Esophagus muscularis mucosa (tissue), 4 donors: Measurements from ENCODE around the gene RTCA. TPM values are rescaled to one million over a fixed set of nuclear protein-coding genes. Genes with fewer than 3 reads are reported as not detected.
"Not testable (repeated sequence)": the region's sequence is repeated elsewhere in the genome, so short reads cannot be mapped to it uniquely, and the experiment has no call there.

ENCODE experiments used
- DNase-seq: peaks from one replicate; pipeline ENCODE4 v3.0.0-alpha.2; 2017; ENCODE audit errors: extremely low spot score
- H3K27ac ChIP-seq, 4 donors: fragments of 200-600 bp; sonication (generic); replicated peaks in 1 of 4; 1 replicate in 3 of 4; 2 replicates in 1 of 4; pipeline ENCODE4 v1.5.1; 2016 to 2019; ENCODE audit warnings: mild to moderate bottlenecking in 1 of 4
- H3K27me3 ChIP-seq, 4 donors: fragments of 200-600 bp; sonication (generic); one replicate each; pipeline versions ENCODE4 v1.5.1 to v1.6.0; 2016 to 2019
- H3K36me3 ChIP-seq, 4 donors: fragments of 200-600 bp; sonication (generic); one replicate each; pipeline ENCODE4 v1.5.1; 2016 to 2019
- H3K4me1 ChIP-seq, 4 donors: fragments of 200-600 bp; sonication (generic); one replicate each; pipeline ENCODE4 v1.5.1; 2016 to 2019
- H3K4me3 ChIP-seq, 4 donors: fragments of 200-600 bp; sonication (generic); 1 replicate in 2 of 4; 2 replicates in 2 of 4; pipeline ENCODE4 v1.5.1; 2016 to 2019; ENCODE audit warnings: mild to moderate bottlenecking in 4 of 4, moderate library complexity in 1 of 4
- H3K9me3 ChIP-seq, 4 donors: fragments of 200-600 bp; sonication (generic); 1 replicate in 3 of 4; 2 replicates in 1 of 4; pipeline ENCODE4 v1.5.1; 2016 to 2019
- CTCF ChIP-seq, 3 experiments: fragments of 200-600 bp in 2 of 3; fragments of 450-650 bp in 1 of 3; sonication (generic) in 2 of 3; IDR thresholded peaks; one replicate each; pipeline ENCODE4 v1.5.1; 2017 to 2019; ENCODE audit warnings: antibody characterized with exemption in 3 of 3, mild to moderate bottlenecking in 2 of 3, moderate library complexity in 1 of 3
- EP300 ChIP-seq: sonication (generic); formaldehyde crosslinking; IDR thresholded peaks from one replicate; pipeline ENCODE4 v1.6.1; 2017; ENCODE audit warnings: antibody characterized with exemption
- POLR2A ChIP-seq: fragments of 450-650 bp; IDR thresholded peaks from one replicate; pipeline ENCODE4 v1.6.1; 2017; ENCODE audit warnings: antibody characterized with exemption, moderate library complexity, mild to moderate bottlenecking, low read depth
- POLR2AphosphoS5 ChIP-seq, 2 donors: sonication (generic); formaldehyde crosslinking; IDR thresholded peaks; one replicate each; pipeline ENCODE4 v1.6.1; 2017; ENCODE audit warnings: antibody characterized with exemption in 2 of 2
- WGBS: methylation state at CpG from one replicate; pipeline ENCODE4 v1.1.5; 2018; 5-methylcytosine and 5-hydroxymethylcytosine counted together
- intact Hi-C: fragments of 100-400 bp; cut with DNase I; formaldehyde crosslinking; loops from one replicate; pipeline ENCODE4 v1.15.1; 2023
- total RNA-seq, 4 donors: library from RNA; depleted of rRNA; stranded (reverse); fragments of >200 nt; gene quantifications; one replicate each; pipeline versions ENCODE4 v1.1.0 to v1.2.1, GENCODE V29; 2016

Gene RTCA
- total RNA-seq, 4 donors from 2014 or later: 18.7 to 22.0 (median 21.4) TPM

- Histone ChIP-seq H3K4me3 (no peak overlapping the region), H3K9me3 (no peaks in the 10 kb centered on the region), H3K36me3 (no peaks in the 10 kb centered on the region), H3K4me1 (no peaks in the 10 kb centered on the region), H3K27me3 (no peaks in the 10 kb centered on the region), H3K27ac (no peak overlapping the region)
- TF ChIP-seq POLR2A (no peak), CTCF (IDR thresholded peaks at IDR 0.05) (no peak), POLR2AphosphoS5 (IDR thresholded peaks at IDR 0.05) (no peak), EP300 (no peak)
- 96% methylated on average over 9 of the region's 9 CpGs for WGBS
- intact Hi-C loops: no loop called here
- DNase-seq: no peak
These were observed 66.3 kb downstream of the RTCA start for GRCh38 chr1:100332331-100332730.

- Histone ChIP-seq H3K4me3 (no peak overlapping the region), H3K4me1 (no peaks in the 10 kb centered on the region), H3K27me3 (no peaks in the 10 kb centered on the region), H3K36me3 (no peaks in the 10 kb centered on the region), H3K27ac (no peak overlapping the region), H3K9me3 (no peaks in the 10 kb centered on the region)
- DNase-seq: no peak
- TF ChIP-seq POLR2AphosphoS5 (IDR thresholded peaks at IDR 0.05) (no peak), CTCF (IDR thresholded peaks at IDR 0.05) (no peak), EP300 (no peak), POLR2A (no peak)
- 67% methylated on average over 1 of the region's 1 CpG for WGBS
- intact Hi-C loops: no loop called here
These were observed 69.4 kb downstream of the RTCA start for GRCh38 chr1:100335436-100335835.

- H3K9me3 ChIP-seq, H3K4me1 ChIP-seq, DNase-seq, H3K27ac ChIP-seq, H3K4me3 ChIP-seq, H3K36me3 ChIP-seq, intact Hi-C loops, H3K27me3 ChIP-seq: not testable (repeated sequence)
- WGBS: 96% methylated on average over 5 of the region's 5 CpGs
These were observed 71.9 kb downstream of the RTCA start for GRCh38 chr1:100337878-100338277.

- H3K4me3 ChIP-seq, intact Hi-C loops, H3K4me1 ChIP-seq, H3K27ac ChIP-seq, DNase-seq, H3K36me3 ChIP-seq, H3K27me3 ChIP-seq, H3K9me3 ChIP-seq: not testable (repeated sequence)
- 90% methylated on average over 6 of the region's 6 CpGs for WGBS
These were observed 73.7 kb downstream of the RTCA start for GRCh38 chr1:100339735-100340134.

GRCh38 chr1:100340494-100340893 is 74.5 kb downstream of the RTCA start:
- no peaks in the 10 kb centered on the region for H3K27me3 ChIP-seq
- H3K36me3 ChIP-seq: no peaks in the 10 kb centered on the region
- TF ChIP-seq EP300 (no peak), POLR2A (no peak), POLR2AphosphoS5 (IDR thresholded peaks at IDR 0.05) (no peak), CTCF (IDR thresholded peaks at IDR 0.05) (no peak)
- no peak overlapping the region for H3K27ac ChIP-seq
- peak; percentile 17 for DNase-seq
- intact Hi-C loops: no loop called here
- no peaks in the 10 kb centered on the region for H3K9me3 ChIP-seq
- 94% methylated on average over 1 of the region's 1 CpG for WGBS
- no peaks in the 10 kb centered on the region for H3K4me1 ChIP-seq
- H3K4me3 ChIP-seq: no peak overlapping the region

- intact Hi-C loops: no loop called here
- Histone ChIP-seq H3K4me1 (no peaks in the 10 kb centered on the region), H3K36me3 (no peaks in the 10 kb centered on the region), H3K27ac (no peak overlapping the region), H3K9me3 (no peaks in the 10 kb centered on the region), H3K4me3 (no peak overlapping the region), H3K27me3 (no peaks in the 10 kb centered on the region)
- WGBS: 94% methylated on average over 2 of the region's 2 CpGs
- peak; percentile 42 for DNase-seq
- no peak for TF ChIP-seq EP300
- TF ChIP-seq POLR2A: no peak
- TF ChIP-seq POLR2AphosphoS5 (IDR thresholded peaks at IDR 0.05): no peak
- TF ChIP-seq CTCF (IDR thresholded peaks at IDR 0.05): no peak
These were observed 76.3 kb downstream of the RTCA start for GRCh38 chr1:100342348-100342747.
